Natural killer cell (primary cell): ENCODE measurements around the gene FOXO1. TPM values are rescaled to one million over a fixed set of nuclear protein-coding genes. Genes with fewer than 3 reads are reported as not detected.

Experiments
- ATAC-seq, 3 donors: fragments of 150-1000 bp in 2 of 3; fragments of 200-7000 bp in 1 of 3; cut with Tn5 transposase; 1 replicate in 1 of 3; 2 replicates in 2 of 3; pipeline ENCODE4 v1.10.0; 2021; ENCODE audit warnings: mild to moderate bottlenecking in 2 of 3, moderate library complexity in 2 of 3
- DNase-seq, 2 donors: peaks; one replicate each; pipeline versions ENCODE4 v3.0.0 to v3.0.0-alpha.2; 2013 to 2021; ENCODE audit warnings: mixed read lengths in 1 of 2
- H3K27ac ChIP-seq: one replicate; pipeline ENCODE4 v1.5.1; 2013; ENCODE audit warnings: mild to moderate bottlenecking, low read length
- H3K27me3 ChIP-seq: one replicate; pipeline ENCODE4 v1.6.1; 2013; ENCODE audit warnings: low read length; ENCODE audit not compliant: control insufficient read depth, insufficient read depth
- H3K36me3 ChIP-seq: one replicate; pipeline ENCODE4 v1.6.1; 2013; ENCODE audit warnings: low read length; ENCODE audit not compliant: control insufficient read depth, insufficient read depth
- H3K4me1 ChIP-seq: one replicate; pipeline ENCODE4 v1.6.1; 2013; ENCODE audit warnings: low read length; ENCODE audit not compliant: control insufficient read depth, insufficient read depth
- H3K4me3 ChIP-seq: one replicate; pipeline ENCODE4 v1.5.1; 2013; ENCODE audit warnings: low read length
- H3K9me3 ChIP-seq: one replicate; pipeline ENCODE4 v1.6.1; 2013; ENCODE audit warnings: low read length; ENCODE audit not compliant: control insufficient read depth, insufficient read depth
- H3K27ac Mint-ChIP-seq, 2 donors: one replicate each; pipeline ENCODE4 v1.8.0; 2022; ENCODE audit warnings: mild to moderate bottlenecking in 2 of 2, mixed read lengths in 2 of 2, moderate library complexity in 1 of 2
- H3K27me3 Mint-ChIP-seq, 2 donors: one replicate each; pipeline ENCODE4 v1.8.0; 2022; ENCODE audit warnings: low read depth in 2 of 2, mixed read lengths in 2 of 2
- H3K36me3 Mint-ChIP-seq: one replicate; pipeline ENCODE4 v1.8.0; 2022; ENCODE audit warnings: mixed read lengths
- H3K4me1 Mint-ChIP-seq, 2 donors: one replicate each; pipeline ENCODE4 v1.8.0; 2022; ENCODE audit warnings: mixed read lengths in 2 of 2
- H3K4me3 Mint-ChIP-seq: one replicate; pipeline ENCODE4 v1.8.0; 2022; ENCODE audit warnings: mild to moderate bottlenecking, moderate library complexity, mixed read lengths
- H3K9me3 Mint-ChIP-seq, 2 donors: one replicate each; pipeline ENCODE4 v1.8.0; 2022; ENCODE audit warnings: mixed read lengths in 2 of 2
- WGBS: methylation state at CpG from one replicate; pipeline ENCODE4 v1.1.7; 2013; ENCODE audit warnings: missing lambda C conversion rate; ENCODE audit not compliant: insufficient coverage; 5-methylcytosine and 5-hydroxymethylcytosine counted together
- intact Hi-C: fragments of 100-400 bp; cut with micrococcal nuclease; formaldehyde crosslinking; loops from one replicate; pipeline ENCODE4 v1.14.2; 2022
- total RNA-seq, 4 donors: library from RNA; stranded (reverse); fragments of 120-200 nt in 1 of 4; gene quantifications; one replicate each; pipeline versions ENCODE4 v1.2.3 to v1.2.4, GENCODE V29; 2013 to 2022
- TF ChIP-seq, protein P1 (sequence below): fragments of 200-600 bp; IDR thresholded peaks from one replicate; pipeline ENCODE4 v1.8.0; 2022; ENCODE audit warnings: antibody characterized with exemption

FOXO1 gene
- total RNA-seq, 3 donors from 2014 or later (not counting 1 experiment from before 2014, with no cell fraction given): 23.9 to 29.8 (median 27.6) TPM

- Histone ChIP-seq H3K27ac (no peak overlapping the region), H3K4me1 (peaks cover 13% of the 10 kb centered on the region), H3K9me3 (no peaks in the 10 kb centered on the region), H3K27me3 (no peaks in the 10 kb centered on the region), H3K4me3 (no peak overlapping the region), H3K36me3 (no peaks in the 10 kb centered on the region)
- H3K4me3 Mint-ChIP-seq: peak overlapping the region; percentile 75
- TF ChIP-seq, protein P1, sequence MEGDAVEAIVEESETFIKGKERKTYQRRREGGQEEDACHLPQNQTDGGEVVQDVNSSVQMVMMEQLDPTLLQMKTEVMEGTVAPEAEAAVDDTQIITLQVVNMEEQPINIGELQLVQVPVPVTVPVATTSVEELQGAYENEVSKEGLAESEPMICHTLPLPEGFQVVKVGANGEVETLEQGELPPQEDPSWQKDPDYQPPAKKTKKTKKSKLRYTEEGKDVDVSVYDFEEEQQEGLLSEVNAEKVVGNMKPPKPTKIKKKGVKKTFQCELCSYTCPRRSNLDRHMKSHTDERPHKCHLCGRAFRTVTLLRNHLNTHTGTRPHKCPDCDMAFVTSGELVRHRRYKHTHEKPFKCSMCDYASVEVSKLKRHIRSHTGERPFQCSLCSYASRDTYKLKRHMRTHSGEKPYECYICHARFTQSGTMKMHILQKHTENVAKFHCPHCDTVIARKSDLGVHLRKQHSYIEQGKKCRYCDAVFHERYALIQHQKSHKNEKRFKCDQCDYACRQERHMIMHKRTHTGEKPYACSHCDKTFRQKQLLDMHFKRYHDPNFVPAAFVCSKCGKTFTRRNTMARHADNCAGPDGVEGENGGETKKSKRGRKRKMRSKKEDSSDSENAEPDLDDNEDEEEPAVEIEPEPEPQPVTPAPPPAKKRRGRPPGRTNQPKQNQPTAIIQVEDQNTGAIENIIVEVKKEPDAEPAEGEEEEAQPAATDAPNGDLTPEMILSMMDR: no peak
- no peak for ATAC-seq
- intact Hi-C loops: loop anchor here (5.0 to 10.0 kb wide), 2 partner anchors 75 to 437 kb away; no protein-coding TSS in a partner anchor
- 80% methylated on average over 8 of the region's 10 CpGs for WGBS
- DNase-seq: no peak
- peak overlapping the region in 1 of 2 donors; percentile 87 for H3K27ac Mint-ChIP-seq
- no peaks in the 10 kb centered on the region for H3K9me3 Mint-ChIP-seq
- no peaks in the 10 kb centered on the region for H3K27me3 Mint-ChIP-seq
- peaks cover 28 to 37% of the 10 kb centered on the region in 2 donors for H3K4me1 Mint-ChIP-seq
- H3K36me3 Mint-ChIP-seq: no peaks in the 10 kb centered on the region
Measured at GRCh38 chr13:40661875-40662665, 4.4 kb downstream of the FOXO1 start.

GRCh38 chr13:40660692-40661091 is 5.7 kb downstream of the FOXO1 start:
- Histone ChIP-seq H3K36me3 (no peaks in the 10 kb centered on the region), H3K4me3 (no peak overlapping the region), H3K4me1 (peaks cover 13% of the 10 kb centered on the region), H3K27ac (no peak overlapping the region), H3K27me3 (no peaks in the 10 kb centered on the region), H3K9me3 (no peaks in the 10 kb centered on the region)
- no peak for ATAC-seq
- Mint-ChIP-seq H3K9me3 (no peaks in the 10 kb centered on the region), H3K36me3 (no peaks in the 10 kb centered on the region), H3K27me3 (no peaks in the 10 kb centered on the region), H3K4me3 (no peak overlapping the region), H3K4me1 (peaks cover 35 to 37% of the 10 kb centered on the region in 2 donors), H3K27ac (no peak overlapping the region)
- DNase-seq: no peak
- TF ChIP-seq, protein P1: no peak
- 100% methylated on average over 3 of the region's 5 CpGs for WGBS
- intact Hi-C loops: loop anchor here (5.0 to 10.0 kb wide), 2 partner anchors 73 to 436 kb away; no protein-coding TSS in a partner anchor

GRCh38 chr13:40660141-40660664 is 6.2 kb downstream of the FOXO1 start:
- Histone ChIP-seq H3K27me3 (no peaks in the 10 kb centered on the region), H3K27ac (no peak overlapping the region), H3K9me3 (no peaks in the 10 kb centered on the region), H3K4me3 (no peak overlapping the region), H3K36me3 (no peaks in the 10 kb centered on the region), H3K4me1 (peaks cover 13% of the 10 kb centered on the region)
- Mint-ChIP-seq H3K4me3 (no peak overlapping the region), H3K4me1 (peaks cover 34 to 35% of the 10 kb centered on the region in 2 donors), H3K27me3 (no peaks in the 10 kb centered on the region), H3K36me3 (no peaks in the 10 kb centered on the region), H3K9me3 (no peaks in the 10 kb centered on the region), H3K27ac (no peak overlapping the region)
- no peak for ATAC-seq
- TF ChIP-seq, protein P1: no peak
- 90% methylated on average over 4 of the region's 4 CpGs for WGBS
- no peak for DNase-seq
- intact Hi-C loops: loop anchor here (5.0 to 10.0 kb wide), 2 partner anchors 73 to 435 kb away; no protein-coding TSS in a partner anchor
